HepG2 (cell line): ENCODE measurements around the gene INPP1. TPM values are rescaled to one million over a fixed set of nuclear protein-coding genes. Genes with fewer than 3 reads are reported as not detected.

Experiments used
- CC2D1A ChIP-seq: sonication (generic); formaldehyde crosslinking; IDR thresholded peaks from 2 replicates; pipeline ENCODE4 v1.8.1; 2023; ENCODE audit warnings: mild to moderate bottlenecking, missing genetic modification reagents
- EHMT2 ChIP-seq: fragments of 200-600 bp; sonication (generic); IDR thresholded peaks from 2 replicates; pipeline ENCODE4 v1.7.0; 2017; ENCODE audit warnings: antibody characterized with exemption, low read depth, low read length, borderline replicate concordance
- EP300 ChIP-seq, 3 experiments: sonication (generic) in 1 of 3; formaldehyde crosslinking in 1 of 3; IDR thresholded peaks; 2 replicates each; pipeline versions ENCODE4 v1.5.1 to v1.6.1; 2011 to 2020; ENCODE audit warnings: low read depth in 2 of 3, low read length in 2 of 3, borderline replicate concordance in 1 of 3, improper control_type of control experiment in 1 of 3, mild to moderate bottlenecking in 1 of 3, missing genetic modification reagents in 1 of 3, moderate library complexity in 1 of 3
- GTF3A ChIP-seq: sonication (generic); formaldehyde crosslinking; conservative IDR thresholded peaks from 2 replicates; pipeline ENCODE4 v1.4.0; 2020; ENCODE audit warnings: mild to moderate bottlenecking, missing genetic modification reagents
- KLF16 ChIP-seq, 2 experiments: sonication (generic) in 1 of 2; formaldehyde crosslinking in 1 of 2; IDR thresholded peaks; 2 replicates each; pipeline versions ENCODE4 v1.6.1 to v1.8.0; 2016 to 2023; ENCODE audit warnings: missing genetic modification reagents in 2 of 2, missing compliant biosample characterization in 1 of 2
- PAX8 ChIP-seq: sonication (generic); formaldehyde crosslinking; IDR thresholded peaks from 2 replicates; pipeline ENCODE4 v1.8.0; 2022; ENCODE audit warnings: mild to moderate bottlenecking, missing genetic modification reagents, borderline replicate concordance
- REL ChIP-seq: sonication (generic); formaldehyde crosslinking; conservative IDR thresholded peaks from 2 replicates; pipeline ENCODE4 v1.8.0; 2022; ENCODE audit warnings: mild to moderate bottlenecking, missing genetic modification reagents, moderate library complexity
- SETDB1 ChIP-seq: sonication (generic); formaldehyde crosslinking; IDR thresholded peaks from 2 replicates; pipeline ENCODE4 v1.5.1; 2020; ENCODE audit warnings: missing genetic modification reagents, mild to moderate bottlenecking, borderline replicate concordance
- ZMYM3 ChIP-seq: sonication (generic); formaldehyde crosslinking; IDR thresholded peaks from 2 replicates; pipeline ENCODE4 v1.5.1; 2020; ENCODE audit warnings: mild to moderate bottlenecking, missing genetic modification reagents
- ZNF644 ChIP-seq: IDR thresholded peaks from 2 replicates; pipeline ENCODE4 v1.6.1; 2016; ENCODE audit warnings: low read depth
- polyA plus RNA-seq, 8 experiments: library from polyadenylated mRNA; depleted of rRNA in 3 of 8; stranded (reverse) in 7 of 8; unstranded in 1 of 8; fragments of >200 nt; fragmentation: Illumina TruSeq in 4 of 8; extraction: Trizol in 4 of 8; gene quantifications; 2 replicates each; pipeline versions ENCODE4 v1.2.1 to v1.2.3, GENCODE V29; 2011 to 2016; ENCODE audit warnings: low read depth in 4 of 8, missing spikeins in 1 of 8, mixed read lengths in 1 of 8; ENCODE audit not compliant: insufficient read depth in 1 of 8
- total RNA-seq, 5 experiments: library from RNA; depleted of rRNA; stranded (reverse); fragments of >200 nt; fragmentation: Illumina TruSeq; extraction: Trizol; gene quantifications; 2 replicates each; pipeline ENCODE4 v1.2.3, GENCODE V29; 2016; ENCODE audit warnings: low read depth in 1 of 5
- TF ChIP-seq, protein P1 (sequence below): sonication (generic); formaldehyde crosslinking; IDR thresholded peaks from 2 replicates; pipeline ENCODE4 v1.4.0; 2020; ENCODE audit warnings: mild to moderate bottlenecking, missing genetic modification reagents
- TF ChIP-seq, protein P2 (sequence below): fragments of 450-650 bp; IDR thresholded peaks from 2 replicates; pipeline ENCODE4 v1.6.1; 2016
- TF ChIP-seq, protein P3 (sequence below): sonication (generic); formaldehyde crosslinking; IDR thresholded peaks from 2 replicates; pipeline ENCODE4 v1.4.0; 2020; ENCODE audit warnings: missing genetic modification reagents
- TF ChIP-seq, protein P4 (sequence below): IDR thresholded peaks from 2 replicates; pipeline ENCODE4 v1.6.1; 2016; ENCODE audit warnings: low read depth, control low read depth
- TF ChIP-seq, protein P5 (sequence below): sonication (generic); formaldehyde crosslinking; IDR thresholded peaks from 2 replicates; pipeline ENCODE4 v1.4.0; 2020; ENCODE audit warnings: missing genetic modification reagents, borderline replicate concordance

The INPP1 gene
- total and polyA plus RNA-seq, 2 of the 13 experiments (the other 11 are each of a cell fraction or from before 2014, with no cell fraction given), result 10.0 to 13.3 TPM

DNA sequence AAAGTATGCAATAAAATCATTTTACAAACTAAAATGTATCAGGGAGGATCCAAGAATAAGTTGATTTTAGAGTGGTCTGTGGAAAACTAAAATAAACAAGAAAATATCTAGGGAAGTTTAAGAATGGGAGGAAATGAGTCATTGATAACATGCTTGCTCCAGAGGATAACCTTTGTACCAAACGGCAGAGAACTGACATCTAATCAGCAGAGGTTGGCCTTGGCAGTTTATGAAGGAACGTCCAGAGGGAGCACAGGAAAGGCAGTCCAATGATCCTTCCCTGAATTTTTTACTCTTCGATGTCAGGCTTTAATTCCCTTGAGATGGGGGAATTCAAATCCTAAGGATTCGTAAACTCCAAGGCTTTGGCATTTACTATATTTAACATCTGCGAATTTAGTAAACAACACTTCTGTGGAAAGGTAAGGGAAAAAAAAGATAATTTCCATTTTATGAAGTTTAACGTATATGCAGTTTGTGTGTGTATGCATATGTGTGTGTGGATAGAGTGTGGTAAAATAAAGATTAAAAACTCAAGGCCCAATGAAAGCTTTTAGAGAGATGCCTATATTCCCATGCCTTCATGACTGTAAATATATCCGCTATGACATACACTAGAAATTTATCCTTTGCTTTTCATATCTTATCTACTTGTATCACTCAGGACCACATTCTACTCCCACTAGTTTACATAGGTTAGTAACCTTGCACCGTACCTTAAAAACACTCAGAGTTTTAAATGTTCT is 8.7 kb upstream of the INPP1 start (continued):
- TF ChIP-seq, protein P1, sequence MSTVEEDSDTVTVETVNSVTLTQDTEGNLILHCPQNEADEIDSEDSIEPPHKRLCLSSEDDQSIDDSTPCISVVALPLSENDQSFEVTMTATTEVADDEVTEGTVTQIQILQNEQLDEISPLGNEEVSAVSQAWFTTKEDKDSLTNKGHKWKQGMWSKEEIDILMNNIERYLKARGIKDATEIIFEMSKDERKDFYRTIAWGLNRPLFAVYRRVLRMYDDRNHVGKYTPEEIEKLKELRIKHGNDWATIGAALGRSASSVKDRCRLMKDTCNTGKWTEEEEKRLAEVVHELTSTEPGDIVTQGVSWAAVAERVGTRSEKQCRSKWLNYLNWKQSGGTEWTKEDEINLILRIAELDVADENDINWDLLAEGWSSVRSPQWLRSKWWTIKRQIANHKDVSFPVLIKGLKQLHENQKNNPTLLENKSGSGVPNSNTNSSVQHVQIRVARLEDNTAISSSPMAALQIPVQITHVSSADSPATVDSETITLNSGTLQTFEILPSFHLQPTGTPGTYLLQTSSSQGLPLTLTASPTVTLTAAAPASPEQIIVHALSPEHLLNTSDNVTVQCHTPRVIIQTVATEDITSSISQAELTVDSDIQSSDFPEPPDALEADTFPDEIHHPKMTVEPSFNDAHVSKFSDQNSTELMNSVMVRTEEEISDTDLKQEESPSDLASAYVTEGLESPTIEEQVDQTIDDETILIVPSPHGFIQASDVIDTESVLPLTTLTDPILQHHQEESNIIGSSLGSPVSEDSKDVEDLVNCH, result no peak
- TF ChIP-seq EHMT2, result peak; percentile 74; the same call in 1 of the 2 replicates
- TF ChIP-seq GTF3A (CRISPR knock-in tag), result no peak
- peak; percentile 87 for TF ChIP-seq ZNF644 (CRISPR knock-in tag)
- peak; percentile 85 to 96 for TF ChIP-seq EP300 (IDR thresholded peaks at IDR 0.05; ENCODE audit: low read depth in 2 of 2, low read length in 2 of 2)
- TF ChIP-seq EP300 (CRISPR knock-in tag; IDR thresholded peaks at IDR 0.05; ENCODE audit: borderline replicate concordance), result peak; percentile 84
- TF ChIP-seq, protein P2, sequence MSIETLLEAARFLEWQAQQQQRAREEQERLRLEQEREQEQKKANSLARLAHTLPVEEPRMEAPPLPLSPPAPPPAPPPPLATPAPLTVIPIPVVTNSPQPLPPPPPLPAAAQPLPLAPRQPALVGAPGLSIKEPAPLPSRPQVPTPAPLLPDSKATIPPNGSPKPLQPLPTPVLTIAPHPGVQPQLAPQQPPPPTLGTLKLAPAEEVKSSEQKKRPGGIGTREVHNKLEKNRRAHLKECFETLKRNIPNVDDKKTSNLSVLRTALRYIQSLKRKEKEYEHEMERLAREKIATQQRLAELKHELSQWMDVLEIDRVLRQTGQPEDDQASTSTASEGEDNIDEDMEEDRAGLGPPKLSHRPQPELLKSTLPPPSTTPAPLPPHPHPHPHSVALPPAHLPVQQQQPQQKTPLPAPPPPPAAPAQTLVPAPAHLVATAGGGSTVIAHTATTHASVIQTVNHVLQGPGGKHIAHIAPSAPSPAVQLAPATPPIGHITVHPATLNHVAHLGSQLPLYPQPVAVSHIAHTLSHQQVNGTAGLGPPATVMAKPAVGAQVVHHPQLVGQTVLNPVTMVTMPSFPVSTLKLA, result no peak
- no peak for TF ChIP-seq SETDB1 (CRISPR knock-in tag)
- TF ChIP-seq, protein P3, sequence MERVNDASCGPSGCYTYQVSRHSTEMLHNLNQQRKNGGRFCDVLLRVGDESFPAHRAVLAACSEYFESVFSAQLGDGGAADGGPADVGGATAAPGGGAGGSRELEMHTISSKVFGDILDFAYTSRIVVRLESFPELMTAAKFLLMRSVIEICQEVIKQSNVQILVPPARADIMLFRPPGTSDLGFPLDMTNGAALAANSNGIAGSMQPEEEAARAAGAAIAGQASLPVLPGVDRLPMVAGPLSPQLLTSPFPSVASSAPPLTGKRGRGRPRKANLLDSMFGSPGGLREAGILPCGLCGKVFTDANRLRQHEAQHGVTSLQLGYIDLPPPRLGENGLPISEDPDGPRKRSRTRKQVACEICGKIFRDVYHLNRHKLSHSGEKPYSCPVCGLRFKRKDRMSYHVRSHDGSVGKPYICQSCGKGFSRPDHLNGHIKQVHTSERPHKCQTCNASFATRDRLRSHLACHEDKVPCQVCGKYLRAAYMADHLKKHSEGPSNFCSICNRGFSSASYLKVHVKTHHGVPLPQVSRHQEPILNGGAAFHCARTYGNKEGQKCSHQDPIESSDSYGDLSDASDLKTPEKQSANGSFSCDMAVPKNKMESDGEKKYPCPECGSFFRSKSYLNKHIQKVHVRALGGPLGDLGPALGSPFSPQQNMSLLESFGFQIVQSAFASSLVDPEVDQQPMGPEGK, result peak; percentile 57; the same call in 1 of the 2 replicates
- peak; percentile 42; the same call in 1 of the 2 replicates for TF ChIP-seq ZMYM3 (CRISPR knock-in tag)
- no peak for TF ChIP-seq PAX8 (CRISPR knock-in tag)
- TF ChIP-seq CC2D1A (CRISPR knock-in tag), result no peak
- TF ChIP-seq, protein P4, sequence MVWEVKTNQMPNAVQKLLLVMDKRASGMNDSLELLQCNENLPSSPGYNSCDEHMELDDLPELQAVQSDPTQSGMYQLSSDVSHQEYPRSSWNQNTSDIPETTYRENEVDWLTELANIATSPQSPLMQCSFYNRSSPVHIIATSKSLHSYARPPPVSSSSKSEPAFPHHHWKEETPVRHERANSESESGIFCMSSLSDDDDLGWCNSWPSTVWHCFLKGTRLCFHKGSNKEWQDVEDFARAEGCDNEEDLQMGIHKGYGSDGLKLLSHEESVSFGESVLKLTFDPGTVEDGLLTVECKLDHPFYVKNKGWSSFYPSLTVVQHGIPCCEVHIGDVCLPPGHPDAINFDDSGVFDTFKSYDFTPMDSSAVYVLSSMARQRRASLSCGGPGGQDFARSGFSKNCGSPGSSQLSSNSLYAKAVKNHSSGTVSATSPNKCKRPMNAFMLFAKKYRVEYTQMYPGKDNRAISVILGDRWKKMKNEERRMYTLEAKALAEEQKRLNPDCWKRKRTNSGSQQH (CRISPR knock-in tag), result 0 out of 2 replicates have a peak, but pooled peaks have one; percentile 63
- TF ChIP-seq, protein P5, sequence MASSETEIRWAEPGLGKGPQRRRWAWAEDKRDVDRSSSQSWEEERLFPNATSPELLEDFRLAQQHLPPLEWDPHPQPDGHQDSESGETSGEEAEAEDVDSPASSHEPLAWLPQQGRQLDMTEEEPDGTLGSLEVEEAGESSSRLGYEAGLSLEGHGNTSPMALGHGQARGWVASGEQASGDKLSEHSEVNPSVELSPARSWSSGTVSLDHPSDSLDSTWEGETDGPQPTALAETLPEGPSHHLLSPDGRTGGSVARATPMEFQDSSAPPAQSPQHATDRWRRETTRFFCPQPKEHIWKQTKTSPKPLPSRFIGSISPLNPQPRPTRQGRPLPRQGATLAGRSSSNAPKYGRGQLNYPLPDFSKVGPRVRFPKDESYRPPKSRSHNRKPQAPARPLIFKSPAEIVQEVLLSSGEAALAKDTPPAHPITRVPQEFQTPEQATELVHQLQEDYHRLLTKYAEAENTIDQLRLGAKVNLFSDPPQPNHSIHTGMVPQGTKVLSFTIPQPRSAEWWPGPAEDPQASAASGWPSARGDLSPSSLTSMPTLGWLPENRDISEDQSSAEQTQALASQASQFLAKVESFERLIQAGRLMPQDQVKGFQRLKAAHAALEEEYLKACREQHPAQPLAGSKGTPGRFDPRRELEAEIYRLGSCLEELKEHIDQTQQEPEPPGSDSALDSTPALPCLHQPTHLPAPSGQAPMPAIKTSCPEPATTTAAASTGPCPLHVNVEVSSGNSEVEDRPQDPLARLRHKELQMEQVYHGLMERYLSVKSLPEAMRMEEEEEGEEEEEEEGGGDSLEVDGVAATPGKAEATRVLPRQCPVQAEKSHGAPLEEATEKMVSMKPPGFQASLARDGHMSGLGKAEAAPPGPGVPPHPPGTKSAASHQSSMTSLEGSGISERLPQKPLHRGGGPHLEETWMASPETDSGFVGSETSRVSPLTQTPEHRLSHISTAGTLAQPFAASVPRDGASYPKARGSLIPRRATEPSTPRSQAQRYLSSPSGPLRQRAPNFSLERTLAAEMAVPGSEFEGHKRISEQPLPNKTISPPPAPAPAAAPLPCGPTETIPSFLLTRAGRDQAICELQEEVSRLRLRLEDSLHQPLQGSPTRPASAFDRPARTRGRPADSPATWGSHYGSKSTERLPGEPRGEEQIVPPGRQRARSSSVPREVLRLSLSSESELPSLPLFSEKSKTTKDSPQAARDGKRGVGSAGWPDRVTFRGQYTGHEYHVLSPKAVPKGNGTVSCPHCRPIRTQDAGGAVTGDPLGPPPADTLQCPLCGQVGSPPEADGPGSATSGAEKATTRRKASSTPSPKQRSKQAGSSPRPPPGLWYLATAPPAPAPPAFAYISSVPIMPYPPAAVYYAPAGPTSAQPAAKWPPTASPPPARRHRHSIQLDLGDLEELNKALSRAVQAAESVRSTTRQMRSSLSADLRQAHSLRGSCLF, result no peak
- no peak for TF ChIP-seq REL
- TF ChIP-seq KLF16 (CRISPR knock-in tag; IDR thresholded peaks at IDR 0.05), result peak in 1 of 2 experiments; percentile 82; a peak in 2 of 4 replicates
